Endothelial cell of umbilical vein (primary cell): ENCODE data around the gene TRDN. TPM values are rescaled to one million over a fixed set of nuclear protein-coding genes. Genes with fewer than 3 reads are reported as not detected.

Source experiments
- BruUV-seq: library from RNA; stranded (reverse); fragments of 400-500 nt; replicated peaks from 2 replicates; lab custom pipeline; 2021; lab: Mats Ljungman, UMichigan
- CTCF ChIA-PET: fragments of 300-600, 350-600 bp; sonication (Branson Sonifier 250); formaldehyde crosslinking; loops from one replicate; lab custom pipeline; 2021; ENCODE audit warnings: antibody characterized with exemption, inconsistent platforms; lab: Charles Lee
- POLR2A ChIA-PET: fragments of 300-600, 350-600 bp; sonication (Branson Sonifier 250); formaldehyde crosslinking; loops from one replicate; lab custom pipeline; 2021; ENCODE audit warnings: antibody characterized with exemption, inconsistent platforms; lab: Charles Lee
- DNase-seq: peaks from one replicate; pipeline ENCODE4 v3.0.0-alpha.2; 2011; ENCODE audit warnings: low read depth, low spot score
- FAIRE-seq: peaks from 2 replicates; lab custom pipeline; 2011; peaks lifted over from hg19 to GRCh38; lab: Jason Lieb, UNC
- H2AFZ ChIP-seq: 2 replicates; pipeline ENCODE4 v1.6.0; 2012; ENCODE audit warnings: low read depth, low read length, control low read depth, inconsistent platforms
- H3K27ac ChIP-seq: 2 replicates; pipeline ENCODE4 v1.5.1; 2011; ENCODE audit warnings: low read depth, mild to moderate bottlenecking, control low read depth, low read length, moderate library complexity; ENCODE audit not compliant: insufficient read depth
- H3K27me3 ChIP-seq, 2 experiments: 2 replicates each; pipeline versions ENCODE4 v1.6.0 to v1.6.1; 2011; ENCODE audit warnings: low read length in 2 of 2, mixed read lengths in 1 of 2; ENCODE audit not compliant: control insufficient read depth in 2 of 2, insufficient read depth in 2 of 2
- H3K36me3 ChIP-seq, 2 experiments: 2 replicates in 1 of 2; 3 replicates in 1 of 2; pipeline ENCODE4 v1.5.1; 2011; ENCODE audit warnings: low read length in 2 of 2, mild to moderate bottlenecking in 1 of 2, moderate library complexity in 1 of 2; ENCODE audit not compliant: control insufficient read depth in 2 of 2, insufficient read depth in 2 of 2; ENCODE audit errors: extremely low read depth in 1 of 2
- H3K4me1 ChIP-seq: 3 replicates; pipeline ENCODE4 v1.5.1; 2011; ENCODE audit warnings: mild to moderate bottlenecking, low read length; ENCODE audit not compliant: control insufficient read depth, insufficient read depth; ENCODE audit errors: extremely low read depth
- H3K4me2 ChIP-seq: 2 replicates; pipeline ENCODE4 v1.6.1; 2011; ENCODE audit warnings: low read length, control low read depth, mixed read lengths; ENCODE audit not compliant: insufficient read depth
- H3K4me3 ChIP-seq, 3 experiments: fragments of 200-600 bp in 1 of 3; sonication (generic), shearing (Covaris generic) in 1 of 3; replicated peaks in 1 of 3; 2 replicates each; pipeline ENCODE4 v1.5.1; 2011 to 2016; ENCODE audit warnings: control low read depth in 3 of 3, low read length in 3 of 3, mild to moderate bottlenecking in 2 of 3, inconsistent platforms in 1 of 3, low read depth in 1 of 3, moderate library complexity in 1 of 3; ENCODE audit not compliant: insufficient read depth in 1 of 3
- H3K79me2 ChIP-seq: 2 replicates; pipeline ENCODE4 v1.6.0; 2012; ENCODE audit warnings: low read length, inconsistent platforms; ENCODE audit not compliant: control insufficient read depth, insufficient read depth
- H3K9ac ChIP-seq: replicated peaks from 2 replicates; pipeline ENCODE3; 2011; ENCODE audit warnings: low read length, control low read depth; ENCODE audit not compliant: insufficient read depth; ENCODE audit errors: extremely low read depth
- H3K9me1 ChIP-seq: replicated peaks from 3 replicates; pipeline ENCODE4 v1.6.0; 2011; ENCODE audit warnings: mild to moderate bottlenecking, low read length; ENCODE audit not compliant: control insufficient read depth, insufficient read depth; ENCODE audit errors: extremely low read depth
- H3K9me3 ChIP-seq: replicated peaks from 2 replicates; pipeline ENCODE4 v1.5.1; 2012; ENCODE audit warnings: low read length, inconsistent platforms; ENCODE audit not compliant: control insufficient read depth, insufficient read depth
- H4K20me1 ChIP-seq: replicated peaks from 2 replicates; pipeline ENCODE3; 2011; ENCODE audit warnings: mild to moderate bottlenecking, low read length; ENCODE audit not compliant: control insufficient read depth, insufficient read depth; ENCODE audit errors: extremely low read depth
- EZH2 ChIP-seq: IDR thresholded peaks from 2 replicates; pipeline ENCODE4 v1.6.1; 2012; ENCODE audit warnings: borderline replicate concordance, low read depth, mild to moderate bottlenecking, moderate library complexity, low read length, inconsistent platforms; ENCODE audit not compliant: severe bottlenecking
- FOS ChIP-seq: IDR thresholded peaks from 2 replicates; pipeline ENCODE4 v1.6.1; 2011; ENCODE audit warnings: mild to moderate bottlenecking, low read length, moderate library complexity, borderline replicate concordance; ENCODE audit not compliant: insufficient read depth
- GATA2 ChIP-seq: IDR thresholded peaks from 2 replicates; pipeline ENCODE4 v1.7.0; 2011; ENCODE audit warnings: low read depth, mild to moderate bottlenecking, moderate library complexity, mixed read lengths, low read length; ENCODE audit not compliant: insufficient read length, insufficient read depth
- JUN ChIP-seq: IDR thresholded peaks from 2 replicates; pipeline ENCODE4 v1.6.1; 2011; ENCODE audit warnings: borderline replicate concordance, low read depth; ENCODE audit not compliant: insufficient read length, insufficient read depth
- MYC ChIP-seq: IDR thresholded peaks from one replicate; pipeline ENCODE4 v1.6.1; 2011; ENCODE audit warnings: mild to moderate bottlenecking, low read depth, low read length
- POLR2A ChIP-seq: IDR thresholded peaks from 2 replicates; pipeline ENCODE4 v1.6.1; 2012; ENCODE audit warnings: low read depth, mild to moderate bottlenecking, control low read depth, low read length
- POLR2AphosphoS5 ChIP-seq: IDR thresholded peaks from 2 replicates; pipeline ENCODE4 v1.6.1; 2012; ENCODE audit warnings: low read depth, mild to moderate bottlenecking, control low read depth, low read length, moderate library complexity; ENCODE audit not compliant: insufficient read depth
- dilution Hi-C: fragments of 300-500 bp; cut with MboI; formaldehyde crosslinking; loops from one replicate; pipeline ENCODE4 v1.15.0; 2019; ENCODE audit warnings: low sequenced_read_pairs; ENCODE audit not compliant: extremely low pct_ligation_motif_present
- intact Hi-C: fragments of 100-400 bp; cut with micrococcal nuclease; formaldehyde crosslinking; loops from one replicate; pipeline ENCODE4 v1.10.0; 2022
- polyA plus RNA-seq, 4 experiments: library from polyadenylated mRNA; depleted of rRNA in 3 of 4; stranded (reverse) in 3 of 4; unstranded in 1 of 4; fragments of >200 nt; gene quantifications; 2 replicates each; pipeline versions ENCODE4 v1.2.1 to v1.2.3, GENCODE V29; 2011 to 2012; ENCODE audit warnings: missing spikeins in 1 of 4
- total RNA-seq: library from RNA; stranded (reverse); gene quantifications from 2 replicates; pipeline ENCODE4 v1.2.3, GENCODE V29; 2021
- TF ChIP-seq, protein P1 (sequence below): IDR thresholded peaks from 2 replicates; pipeline ENCODE4 v1.6.1; 2011; ENCODE audit not compliant: insufficient read depth, insufficient read length
- TF ChIP-seq, protein P2 (sequence below), 2 donors: IDR thresholded peaks; 1 replicate in 1 of 2; 2 replicates in 1 of 2; pipeline ENCODE4 v1.5.1; 2011; ENCODE audit warnings: low read length in 2 of 2, mild to moderate bottlenecking in 2 of 2, moderate library complexity in 2 of 2, control low read depth in 1 of 2, inconsistent platforms in 1 of 2, low read depth in 1 of 2; ENCODE audit not compliant: insufficient read depth in 1 of 2; ENCODE audit errors: extremely low read depth in 1 of 2

Gene TRDN
- total and polyA plus RNA-seq, 2 donors (not counting 3 experiments of a cell fraction or from before 2014, with no cell fraction given), result not detected

DNA sequence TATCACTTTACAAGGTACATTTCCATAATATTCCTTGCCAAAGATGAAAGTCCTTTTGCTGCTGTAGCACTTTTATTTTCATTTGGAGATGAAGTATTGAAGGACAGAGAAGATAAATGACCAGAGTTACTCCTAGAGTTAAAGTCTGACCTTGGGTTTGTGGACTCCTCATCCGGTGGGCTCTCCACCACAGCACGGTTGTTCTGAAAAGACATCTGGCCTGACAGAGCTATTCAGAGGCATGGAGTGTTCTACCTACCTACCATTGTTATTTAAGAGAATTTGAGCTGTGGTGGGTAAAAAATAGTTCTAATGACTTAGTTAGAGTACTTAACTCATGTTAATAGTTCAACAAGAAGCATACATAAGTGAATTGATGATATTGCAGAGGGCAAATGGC lies 422.3 kb downstream of the TRDN start:
- Histone ChIP-seq H3K27ac (no peak overlapping the region), H2AFZ (no peak overlapping the region), H3K4me3 (no peak overlapping the region), H3K9me3 (no peaks in the 10 kb centered on the region), H3K36me3 (no peaks in the 10 kb centered on the region), H3K79me2 (no peaks in the 10 kb centered on the region), H3K27me3 (no peaks in the 10 kb centered on the region), H3K9me1 (no peaks in the 10 kb centered on the region), H4K20me1 (no peaks in the 10 kb centered on the region), H3K4me1 (no peaks in the 10 kb centered on the region), H3K9ac (no peak overlapping the region), H3K4me2 (no peak overlapping the region)
- FAIRE-seq (no peak), DNase-seq (no peak)
- intact Hi-C loops (no loop called here), dilution Hi-C loops (no loop called here)
- ChIA-PET CTCF (no interaction called here), POLR2A (no interaction called here)
- no TSS peak for BruUV-seq
- no peak for TF ChIP-seq JUN
- TF ChIP-seq, protein P1, sequence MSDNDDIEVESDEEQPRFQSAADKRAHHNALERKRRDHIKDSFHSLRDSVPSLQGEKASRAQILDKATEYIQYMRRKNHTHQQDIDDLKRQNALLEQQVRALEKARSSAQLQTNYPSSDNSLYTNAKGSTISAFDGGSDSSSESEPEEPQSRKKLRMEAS, result no peak
- TF ChIP-seq EZH2, result no peak
- TF ChIP-seq POLR2A, result no peak
- no peak for TF ChIP-seq FOS
- TF ChIP-seq, protein P2, sequence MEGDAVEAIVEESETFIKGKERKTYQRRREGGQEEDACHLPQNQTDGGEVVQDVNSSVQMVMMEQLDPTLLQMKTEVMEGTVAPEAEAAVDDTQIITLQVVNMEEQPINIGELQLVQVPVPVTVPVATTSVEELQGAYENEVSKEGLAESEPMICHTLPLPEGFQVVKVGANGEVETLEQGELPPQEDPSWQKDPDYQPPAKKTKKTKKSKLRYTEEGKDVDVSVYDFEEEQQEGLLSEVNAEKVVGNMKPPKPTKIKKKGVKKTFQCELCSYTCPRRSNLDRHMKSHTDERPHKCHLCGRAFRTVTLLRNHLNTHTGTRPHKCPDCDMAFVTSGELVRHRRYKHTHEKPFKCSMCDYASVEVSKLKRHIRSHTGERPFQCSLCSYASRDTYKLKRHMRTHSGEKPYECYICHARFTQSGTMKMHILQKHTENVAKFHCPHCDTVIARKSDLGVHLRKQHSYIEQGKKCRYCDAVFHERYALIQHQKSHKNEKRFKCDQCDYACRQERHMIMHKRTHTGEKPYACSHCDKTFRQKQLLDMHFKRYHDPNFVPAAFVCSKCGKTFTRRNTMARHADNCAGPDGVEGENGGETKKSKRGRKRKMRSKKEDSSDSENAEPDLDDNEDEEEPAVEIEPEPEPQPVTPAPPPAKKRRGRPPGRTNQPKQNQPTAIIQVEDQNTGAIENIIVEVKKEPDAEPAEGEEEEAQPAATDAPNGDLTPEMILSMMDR (IDR thresholded peaks at IDR 0.05; ENCODE audit: extremely low read depth in 1 of 2, insufficient read depth in 1 of 2, low read depth in 1 of 2, low read length in 2 of 2), result no peak
- no peak for TF ChIP-seq POLR2AphosphoS5
- TF ChIP-seq MYC, result no peak
- TF ChIP-seq GATA2, result no peak
